PC-3 (cell line): ENCODE data around the gene HDAC4. TPM values are rescaled to one million over a fixed set of nuclear protein-coding genes. Genes with fewer than 3 reads are reported as not detected.

Experiments used
- ATAC-seq: fragments of 200-7000 bp; cut with Tn5 transposase; 2 replicates; pipeline ENCODE4 v1.9.1; 2020; ENCODE audit warnings: mild to moderate bottlenecking, moderate library complexity
- BruUV-seq: library from RNA; stranded (reverse); fragments of 400-500 nt; replicated peaks from 2 replicates; lab custom pipeline; 2021; lab: Mats Ljungman, UMichigan
- CTCF ChIA-PET: fragments of 300-600 bp; sonication (Branson Sonifier 250); formaldehyde crosslinking; loops from one replicate; lab custom pipeline; 2022; ENCODE audit warnings: antibody characterized with exemption; lab: Charles Lee
- POLR2A ChIA-PET: fragments of 300-600 bp; sonication (Branson Sonifier 250); formaldehyde crosslinking; loops from one replicate; lab custom pipeline; 2022; ENCODE audit warnings: antibody characterized with exemption; ENCODE audit not compliant: unreplicated experiment; lab: Charles Lee
- DNase-seq: peaks from one replicate; pipeline ENCODE4 v3.0.0-alpha.2; 2015
- H2AFZ ChIP-seq: fragments of 300-600 bp; sonication (generic); 2 replicates; pipeline ENCODE4 v1.6.0; 2016; ENCODE audit warnings: antibody characterized with exemption, low read length
- H3F3A ChIP-seq: fragments of 300-600 bp; sonication (generic); one replicate; pipeline ENCODE4 v1.6.0; 2017; ENCODE audit warnings: antibody characterized with exemption, low read length, control low read depth, mild to moderate bottlenecking; ENCODE audit not compliant: unreplicated experiment
- H3K27ac ChIP-seq: fragments of 300-600 bp; sonication (generic); 2 replicates; pipeline ENCODE4 v1.5.1; 2016; ENCODE audit warnings: mild to moderate bottlenecking, low read length
- H3K27me3 ChIP-seq: fragments of 300-600 bp; sonication (generic); 2 replicates; pipeline ENCODE4 v1.6.1; 2016; ENCODE audit warnings: low read length, mixed read lengths
- H3K36me3 ChIP-seq: fragments of 300-600 bp; sonication (generic); 2 replicates; pipeline ENCODE4 v1.6.1; 2016; ENCODE audit warnings: low read depth, mixed run types, low read length, mixed read lengths
- H3K4me1 ChIP-seq: fragments of 300-600 bp; sonication (generic); 2 replicates; pipeline ENCODE4 v1.5.1; 2016; ENCODE audit warnings: low read length; ENCODE audit not compliant: insufficient read depth
- H3K4me2 ChIP-seq: fragments of 300-600 bp; sonication (generic); 2 replicates; pipeline ENCODE4 v1.6.0; 2016; ENCODE audit warnings: low read length
- H3K4me3 ChIP-seq: fragments of 300-600 bp; sonication (generic); 2 replicates; pipeline ENCODE4 v1.5.1; 2016; ENCODE audit warnings: mild to moderate bottlenecking, low read length, mixed read lengths
- H3K79me2 ChIP-seq: fragments of 300-600 bp; sonication (generic); 2 replicates; pipeline ENCODE4 v1.6.1; 2017; ENCODE audit warnings: low read length, mixed read lengths
- H3K9ac ChIP-seq: fragments of 300-600 bp; sonication (generic); 2 replicates; pipeline ENCODE4 v1.6.0; 2016; ENCODE audit warnings: mild to moderate bottlenecking, low read length
- H3K9me2 ChIP-seq: fragments of 300-600 bp; sonication (generic); replicated peaks from 2 replicates; pipeline ENCODE4 v1.6.1; 2016; ENCODE audit warnings: mixed run types, low read length, mixed read lengths
- H3K9me3 ChIP-seq: fragments of 300-600 bp; sonication (generic); 2 replicates; pipeline ENCODE4 v1.6.1; 2016; ENCODE audit warnings: low read length, mixed read lengths
- H4K20me1 ChIP-seq: fragments of 300-600 bp; sonication (generic); 2 replicates; pipeline ENCODE4 v1.6.1; 2016; ENCODE audit warnings: low read length, mixed read lengths
- EZH2 ChIP-seq: fragments of 300-600 bp; sonication (generic); IDR thresholded peaks from one replicate; pipeline ENCODE4 v1.6.1; 2017; ENCODE audit warnings: antibody characterized with exemption, mild to moderate bottlenecking, low read length; ENCODE audit not compliant: unreplicated experiment
- EZH2phosphoT487 ChIP-seq: fragments of 300-600 bp; sonication (generic); IDR thresholded peaks from 2 replicates; pipeline ENCODE4 v1.6.1; 2018; ENCODE audit warnings: mild to moderate bottlenecking, antibody characterized with exemption, low read length, borderline replicate concordance
- intact Hi-C: fragments of 100-400 bp; cut with micrococcal nuclease; formaldehyde crosslinking; loops from 2 replicates; pipeline ENCODE4 v1.9.0; 2023
- total RNA-seq: library from RNA; depleted of rRNA; stranded (reverse); fragments of >200 nt; gene quantifications from 2 replicates; pipeline ENCODE4 v1.2.3, GENCODE V29; 2014
- TF ChIP-seq, protein P1 (sequence below): fragments of 300-600 bp; sonication (generic); conservative IDR thresholded peaks from 2 replicates; pipeline ENCODE4 v1.5.1; 2017; ENCODE audit warnings: antibody characterized with exemption, low read depth, mild to moderate bottlenecking, low read length

Gene HDAC4
- total RNA-seq, 1 experiment from 2014 or later, result 8.5 TPM

DNA sequence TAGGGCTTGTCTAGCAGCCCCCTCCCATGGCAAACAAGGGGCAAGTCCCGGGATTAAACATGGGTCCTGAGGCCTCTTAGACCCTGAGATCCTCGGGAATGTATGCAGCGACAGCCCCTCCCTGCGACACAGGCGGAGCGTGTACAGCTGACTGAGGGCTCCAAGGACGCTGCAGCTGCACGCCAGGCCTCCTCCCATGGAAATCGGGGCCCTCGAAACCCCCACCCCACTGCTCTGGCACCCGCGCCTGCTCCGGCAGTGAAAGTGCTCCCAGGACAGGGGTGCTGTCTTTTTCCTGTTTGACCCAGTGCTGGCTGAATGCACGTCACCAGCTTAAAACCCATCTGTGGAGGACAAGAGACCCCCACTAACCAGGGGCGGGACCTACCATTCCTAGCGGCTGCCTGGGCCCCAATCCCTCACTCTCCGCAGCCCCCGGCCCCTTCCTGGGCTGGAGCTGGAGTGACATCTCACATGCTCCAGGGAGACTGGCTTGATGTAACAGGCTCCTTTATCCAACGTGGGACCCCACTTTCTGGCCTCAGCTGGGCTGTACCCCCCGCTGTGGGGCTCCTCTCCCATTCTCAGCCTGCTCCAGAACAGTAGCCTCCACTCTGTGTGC lies 305.2 kb downstream of the HDAC4 start:
- peaks cover 14% of the 10 kb centered on the region for H3K4me1 ChIP-seq
- no peak for ATAC-seq
- no peak overlapping the region for H2AFZ ChIP-seq
- H3K9me2 ChIP-seq, result no peaks in the 10 kb centered on the region
- ChIA-PET POLR2A (no interaction called here), CTCF (no interaction called here)
- H3K27me3 ChIP-seq, result no peaks in the 10 kb centered on the region
- no peaks in the 10 kb centered on the region for H4K20me1 ChIP-seq
- H3K27ac ChIP-seq, result no peak overlapping the region
- TF ChIP-seq EZH2 (no peak), EZH2phosphoT487 (no peak)
- TF ChIP-seq, protein P1, sequence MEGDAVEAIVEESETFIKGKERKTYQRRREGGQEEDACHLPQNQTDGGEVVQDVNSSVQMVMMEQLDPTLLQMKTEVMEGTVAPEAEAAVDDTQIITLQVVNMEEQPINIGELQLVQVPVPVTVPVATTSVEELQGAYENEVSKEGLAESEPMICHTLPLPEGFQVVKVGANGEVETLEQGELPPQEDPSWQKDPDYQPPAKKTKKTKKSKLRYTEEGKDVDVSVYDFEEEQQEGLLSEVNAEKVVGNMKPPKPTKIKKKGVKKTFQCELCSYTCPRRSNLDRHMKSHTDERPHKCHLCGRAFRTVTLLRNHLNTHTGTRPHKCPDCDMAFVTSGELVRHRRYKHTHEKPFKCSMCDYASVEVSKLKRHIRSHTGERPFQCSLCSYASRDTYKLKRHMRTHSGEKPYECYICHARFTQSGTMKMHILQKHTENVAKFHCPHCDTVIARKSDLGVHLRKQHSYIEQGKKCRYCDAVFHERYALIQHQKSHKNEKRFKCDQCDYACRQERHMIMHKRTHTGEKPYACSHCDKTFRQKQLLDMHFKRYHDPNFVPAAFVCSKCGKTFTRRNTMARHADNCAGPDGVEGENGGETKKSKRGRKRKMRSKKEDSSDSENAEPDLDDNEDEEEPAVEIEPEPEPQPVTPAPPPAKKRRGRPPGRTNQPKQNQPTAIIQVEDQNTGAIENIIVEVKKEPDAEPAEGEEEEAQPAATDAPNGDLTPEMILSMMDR, result no peak
- H3K9ac ChIP-seq, result no peak overlapping the region
- H3K79me2 ChIP-seq, result no peaks in the 10 kb centered on the region
- H3K4me3 ChIP-seq, result no peak overlapping the region
- no peak for DNase-seq
- H3K4me2 ChIP-seq, result no peak overlapping the region
- no peaks in the 10 kb centered on the region for H3F3A ChIP-seq
- no peaks in the 10 kb centered on the region for H3K9me3 ChIP-seq
- no TSS peak for BruUV-seq
- intact Hi-C loops, result no loop called here
- H3K36me3 ChIP-seq, result no peaks in the 10 kb centered on the region

DNA sequence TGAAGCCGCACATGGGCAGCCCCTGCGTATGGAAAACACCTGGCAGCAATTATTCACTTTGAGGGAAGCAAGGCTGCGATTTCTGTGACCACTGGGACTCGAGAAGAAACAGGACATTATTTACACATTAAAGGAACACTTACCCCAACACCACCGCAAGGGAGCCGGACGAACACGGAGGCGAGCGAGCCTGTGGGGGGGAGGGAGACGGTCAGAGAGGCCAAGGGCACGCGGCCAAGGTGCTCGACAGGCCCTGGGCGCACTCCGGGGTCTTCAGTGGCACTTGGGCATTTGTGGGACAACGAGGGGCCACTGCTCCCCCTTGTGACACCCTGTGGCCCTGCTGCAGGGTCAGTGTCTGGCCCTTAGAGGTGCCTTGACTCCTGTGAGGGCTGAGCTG lies 306.0 kb downstream of the HDAC4 start:
- no peaks in the 10 kb centered on the region for H3K79me2 ChIP-seq
- H3F3A ChIP-seq, result no peaks in the 10 kb centered on the region
- H3K27ac ChIP-seq, result no peak overlapping the region
- no peaks in the 10 kb centered on the region for H4K20me1 ChIP-seq
- H3K4me2 ChIP-seq, result no peak overlapping the region
- no peak overlapping the region for H3K4me3 ChIP-seq
- no peaks in the 10 kb centered on the region for H3K9me3 ChIP-seq
- no peak for ATAC-seq
- H3K27me3 ChIP-seq, result no peaks in the 10 kb centered on the region
- DNase-seq, result no peak
- no peak overlapping the region for H2AFZ ChIP-seq
- CTCF ChIA-PET, result no interaction called here
- POLR2A ChIA-PET, result no interaction called here
- no TSS peak for BruUV-seq
- intact Hi-C loops, result no loop called here
- TF ChIP-seq, protein P1, result no peak; the same call in 1 of the 2 replicates
- TF ChIP-seq EZH2phosphoT487, result no peak
- TF ChIP-seq EZH2, result no peak
- no peaks in the 10 kb centered on the region for H3K9me2 ChIP-seq
- H3K36me3 ChIP-seq, result no peaks in the 10 kb centered on the region
- H3K9ac ChIP-seq, result no peak overlapping the region
- peaks cover 14% of the 10 kb centered on the region for H3K4me1 ChIP-seq

- H3K4me1 ChIP-seq, result peaks cover 13% of the 10 kb centered on the region
- no peak overlapping the region for H3K27ac ChIP-seq
- ChIA-PET POLR2A (no interaction called here), CTCF (no interaction called here)
- H3K9me3 ChIP-seq, result no peaks in the 10 kb centered on the region
- no peaks in the 10 kb centered on the region for H3K79me2 ChIP-seq
- no peak overlapping the region for H3K9ac ChIP-seq
- no peaks in the 10 kb centered on the region for H3K9me2 ChIP-seq
- H3F3A ChIP-seq, result no peaks in the 10 kb centered on the region
- no peaks in the 10 kb centered on the region for H3K36me3 ChIP-seq
- no peak overlapping the region for H3K4me2 ChIP-seq
- TF ChIP-seq EZH2 (no peak), EZH2phosphoT487 (no peak)
- TF ChIP-seq, protein P1, result no peak
- no peak for DNase-seq
- BruUV-seq, result no TSS peak
- intact Hi-C loops, result no loop called here
- no peaks in the 10 kb centered on the region for H4K20me1 ChIP-seq
- H2AFZ ChIP-seq, result no peak overlapping the region
- H3K4me3 ChIP-seq, result no peak overlapping the region
- no peak for ATAC-seq
- H3K27me3 ChIP-seq, result no peaks in the 10 kb centered on the region
Observed at GRCh38 chr2:239093952-239094351, 306.9 kb downstream of the HDAC4 start.
